ENCODE measurements around the gene DPPA3. TPM values are rescaled to one million over a fixed set of nuclear protein-coding genes. Genes with fewer than 3 reads are reported as not detected.

The DPPA3 gene
- total RNA-seq, 3 donors from 2014 or later (not counting 1 experiment from before 2014, with no cell fraction given) = not detected

- 65% methylated on average over 6 of the region's 9 CpGs for WGBS (ENCODE audit: insufficient coverage)
- Histone ChIP-seq H3K4me3 (ENCODE audit: low read length) (no peak overlapping the region), H3K27ac (ENCODE audit: low read length) (no peak overlapping the region), H3K4me1 (ENCODE audit: control insufficient read depth, insufficient read depth, low read length) (no peaks in the 10 kb centered on the region), H3K36me3 (ENCODE audit: control insufficient read depth, insufficient read depth, low read length) (no peaks in the 10 kb centered on the region), H3K27me3 (ENCODE audit: control insufficient read depth, insufficient read depth, low read length) (no peaks in the 10 kb centered on the region), H3K9me3 (ENCODE audit: control insufficient read depth, insufficient read depth, low read length) (no peaks in the 10 kb centered on the region)
- Mint-ChIP-seq H3K9me3 (no peaks in the 10 kb centered on the region), H3K36me3 (no peaks in the 10 kb centered on the region), H3K27ac (no peak overlapping the region), H3K4me1 (peaks cover 0 to 7% of the 10 kb centered on the region in 2 donors), H3K4me3 (no peak overlapping the region), H3K27me3 (ENCODE audit: low read depth in 2 of 2) (peaks cover 5 to 13% of the 10 kb centered on the region in 2 donors)
- no peak for TF ChIP-seq CTCF (IDR thresholded peaks at IDR 0.05)
- no peak for ATAC-seq
- intact Hi-C loops (cut with micrococcal nuclease) = no loop called here
- DNase-seq = no peak
These were observed 31.8 kb upstream of the DPPA3 start for GRCh38 chr12:7679251-7680045.

- no peaks in the 10 kb centered on the region for H3K36me3 Mint-ChIP-seq
- H3K4me1 Mint-ChIP-seq = peaks cover 0 to 7% of the 10 kb centered on the region in 2 donors
- intact Hi-C loops (cut with micrococcal nuclease) = no loop called here
- no peak overlapping the region for H3K4me3 ChIP-seq (ENCODE audit: low read length)
- no peaks in the 10 kb centered on the region for H3K9me3 ChIP-seq (ENCODE audit: control insufficient read depth, insufficient read depth, low read length)
- H3K4me3 Mint-ChIP-seq = no peak overlapping the region
- ATAC-seq (no peak), DNase-seq (no peak)
- H3K27me3 Mint-ChIP-seq (ENCODE audit: low read depth in 2 of 2) = peaks cover 3 to 13% of the 10 kb centered on the region in 2 donors
- TF ChIP-seq CTCF (IDR thresholded peaks at IDR 0.05) = no peak
- 78% methylated on average over 2 of the region's 2 CpGs for WGBS (ENCODE audit: insufficient coverage)
- H3K27me3 ChIP-seq (ENCODE audit: control insufficient read depth, insufficient read depth, low read length) = no peaks in the 10 kb centered on the region
- H3K27ac Mint-ChIP-seq = no peak overlapping the region
- no peaks in the 10 kb centered on the region for H3K4me1 ChIP-seq (ENCODE audit: control insufficient read depth, insufficient read depth, low read length)
- H3K9me3 Mint-ChIP-seq = no peaks in the 10 kb centered on the region
- H3K36me3 ChIP-seq (ENCODE audit: control insufficient read depth, insufficient read depth, low read length) = no peaks in the 10 kb centered on the region
- H3K27ac ChIP-seq (ENCODE audit: low read length) = no peak overlapping the region
These were observed 29.7 kb upstream of the DPPA3 start for GRCh38 chr12:7681535-7681934.

- DNase-seq = no peak
- H3K27me3 ChIP-seq (ENCODE audit: control insufficient read depth, insufficient read depth, low read length) = peaks cover 3% of the 10 kb centered on the region
- H3K4me3 ChIP-seq (ENCODE audit: low read length) = no peak overlapping the region
- Mint-ChIP-seq H3K36me3 (no peaks in the 10 kb centered on the region), H3K4me1 (peaks cover 5 to 10% of the 10 kb centered on the region in 2 donors), H3K27me3 (ENCODE audit: low read depth in 2 of 2) (peaks cover 16 to 21% of the 10 kb centered on the region in 2 donors), H3K9me3 (no peaks in the 10 kb centered on the region), H3K4me3 (no peak overlapping the region), H3K27ac (no peak overlapping the region)
- no peak overlapping the region for H3K27ac ChIP-seq (ENCODE audit: low read length)
- H3K36me3 ChIP-seq (ENCODE audit: control insufficient read depth, insufficient read depth, low read length) = no peaks in the 10 kb centered on the region
- no peak for TF ChIP-seq CTCF (IDR thresholded peaks at IDR 0.05)
- WGBS (ENCODE audit: insufficient coverage) = 29% methylated on average over 6 of the region's 6 CpGs
- H3K4me1 ChIP-seq (ENCODE audit: control insufficient read depth, insufficient read depth, low read length) = peaks cover 3% of the 10 kb centered on the region
- intact Hi-C loops (cut with micrococcal nuclease) = no loop called here
- H3K9me3 ChIP-seq (ENCODE audit: control insufficient read depth, insufficient read depth, low read length) = no peaks in the 10 kb centered on the region
- ATAC-seq = no peak
These were observed 17.4 kb upstream of the DPPA3 start for GRCh38 chr12:7693793-7694192.
